Activated CD8-positive, alpha-beta memory T cell treated with anti-CD3 and anti-CD28 coated beads, Interleukin-2, amount 50 U/mL, for 1 hour (primary cell): ENCODE results near the gene TMOD3.
"Not testable (repeated sequence)": the region's sequence is repeated elsewhere in the genome, so short reads cannot be mapped to it uniquely, and the experiment has no call there.

ENCODE experiments used
- DNase-seq: peaks from one replicate; pipeline ENCODE4 v3.0.0-alpha.2; 2020; ENCODE audit errors: extremely low read depth

The TMOD3 gene

GRCh38 chr15:51829376-51830275, at the start of gene TMOD3:
Gene TMOD3 (plus strand): TSS chr15:51829653. CDS start chr15:51862885, 33,232 bp downstream.
- DNase-seq: peak; percentile 57

GRCh38 chr15:51780636-51781035, 48.8 kb upstream of the TMOD3 start:
- DNase-seq: no peak

GRCh38 chr15:51781506-51781905, 47.9 kb upstream of the TMOD3 start:
- DNase-seq: no peak

- DNase-seq: no peak
Observed at GRCh38 chr15:51782357-51782896, 47.0 kb upstream of the TMOD3 start.

GRCh38 chr15:51783967-51784366, 45.5 kb upstream of the TMOD3 start:
- no peak for DNase-seq

GRCh38 chr15:51787130-51787529, 42.3 kb upstream of the TMOD3 start:
- DNase-seq: not testable (repeated sequence)

GRCh38 chr15:51792474-51792873, 37.0 kb upstream of the TMOD3 start:
- not testable (repeated sequence) for DNase-seq

GRCh38 chr15:51793521-51794305, 35.7 kb upstream of the TMOD3 start:
- no peak for DNase-seq

GRCh38 chr15:51796847-51797401, 32.5 kb upstream of the TMOD3 start:
- DNase-seq: no peak

- DNase-seq: no peak
Observed at GRCh38 chr15:51798281-51798680, 31.2 kb upstream of the TMOD3 start.

- no peak for DNase-seq
Observed at GRCh38 chr15:51799282-51800252, 29.9 kb upstream of the TMOD3 start.

GRCh38 chr15:51801391-51801835, 28.0 kb upstream of the TMOD3 start:
- DNase-seq: no peak

- DNase-seq: no peak
Observed at GRCh38 chr15:51802593-51802992, 26.9 kb upstream of the TMOD3 start.

GRCh38 chr15:51803965-51804364, 25.5 kb upstream of the TMOD3 start:
- DNase-seq: no peak

GRCh38 chr15:51806123-51806522, 23.3 kb upstream of the TMOD3 start:
- no peak for DNase-seq

- no peak for DNase-seq
Observed at GRCh38 chr15:51809457-51809856, 20.0 kb upstream of the TMOD3 start.

GRCh38 chr15:51812598-51812997, 16.9 kb upstream of the TMOD3 start:
- no peak for DNase-seq

GRCh38 chr15:51814606-51815005, 14.8 kb upstream of the TMOD3 start:
- no peak for DNase-seq

GRCh38 chr15:51816611-51817010, 12.8 kb upstream of the TMOD3 start:
- DNase-seq: no peak

GRCh38 chr15:51818150-51818549, 11.3 kb upstream of the TMOD3 start:
- no peak for DNase-seq

GRCh38 chr15:51825698-51826097, 3.8 kb upstream of the TMOD3 start:
- no peak for DNase-seq
